ENCODE measurements around the gene ASB8.
"Not testable (repeated sequence)": the region's sequence is repeated elsewhere in the genome, so short reads cannot be mapped to it uniquely, and the experiment has no call there.

ASB8 gene

DNA sequence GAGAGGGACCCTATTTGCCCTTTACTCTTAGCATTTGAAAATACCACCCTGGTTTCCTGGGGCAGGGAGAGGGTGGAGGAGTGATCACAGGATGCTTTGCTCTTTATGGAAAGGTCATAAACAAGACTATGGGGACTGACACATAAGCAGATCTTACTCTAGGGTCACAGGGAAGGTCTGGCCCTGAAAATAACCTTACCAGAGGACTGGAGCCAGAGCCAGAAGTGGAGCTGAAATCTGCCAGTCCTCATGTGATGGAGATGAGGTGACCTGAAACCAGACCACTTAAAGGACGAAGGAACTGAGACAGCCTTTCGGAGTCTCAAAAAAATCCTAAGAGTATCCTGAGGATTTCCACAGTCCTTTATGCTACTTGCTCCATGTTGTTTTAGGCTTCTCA lies 25.8 kb downstream of the ASB8 start:
- DNase-seq = no peak

DNA sequence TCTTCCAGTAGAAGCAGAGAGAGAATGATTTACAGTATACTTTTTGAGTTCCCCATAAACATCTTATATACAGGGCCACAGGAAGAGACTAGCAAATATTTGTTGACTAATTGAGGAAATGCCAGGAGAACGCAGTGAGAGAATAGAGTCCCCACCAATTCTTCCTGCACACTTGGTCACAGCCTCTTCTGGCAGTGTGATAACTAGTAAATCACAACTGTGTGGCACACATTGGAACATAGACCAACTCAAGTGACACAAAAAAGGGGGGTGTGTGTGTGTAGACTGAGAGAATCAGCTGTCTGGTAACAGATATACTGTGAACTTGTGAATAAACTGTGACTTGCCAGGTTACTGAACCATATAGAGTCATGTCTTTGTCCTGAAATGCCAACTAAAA lies 27.9 kb downstream of the ASB8 start:
- no peak for DNase-seq

DNA sequence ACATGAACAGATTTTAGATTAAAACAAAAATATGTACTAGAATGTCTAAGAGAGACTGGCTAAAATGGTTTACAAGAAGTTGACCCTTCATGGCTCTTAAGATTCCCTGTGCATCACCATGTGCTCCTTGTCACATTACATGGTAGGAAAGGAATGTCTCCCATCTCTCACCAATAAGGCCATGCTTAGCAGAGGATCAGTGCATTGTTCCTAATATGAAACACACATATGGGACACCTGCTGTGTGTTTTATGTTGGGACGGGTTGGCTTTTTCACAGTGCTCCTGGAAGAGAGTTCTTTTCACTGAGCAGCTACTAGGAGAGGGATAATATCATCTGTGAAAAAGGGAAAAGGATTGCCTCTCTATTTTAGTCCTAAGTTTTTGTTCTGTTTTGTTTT lies 28.5 kb downstream of the ASB8 start:
- no peak for DNase-seq

DNA sequence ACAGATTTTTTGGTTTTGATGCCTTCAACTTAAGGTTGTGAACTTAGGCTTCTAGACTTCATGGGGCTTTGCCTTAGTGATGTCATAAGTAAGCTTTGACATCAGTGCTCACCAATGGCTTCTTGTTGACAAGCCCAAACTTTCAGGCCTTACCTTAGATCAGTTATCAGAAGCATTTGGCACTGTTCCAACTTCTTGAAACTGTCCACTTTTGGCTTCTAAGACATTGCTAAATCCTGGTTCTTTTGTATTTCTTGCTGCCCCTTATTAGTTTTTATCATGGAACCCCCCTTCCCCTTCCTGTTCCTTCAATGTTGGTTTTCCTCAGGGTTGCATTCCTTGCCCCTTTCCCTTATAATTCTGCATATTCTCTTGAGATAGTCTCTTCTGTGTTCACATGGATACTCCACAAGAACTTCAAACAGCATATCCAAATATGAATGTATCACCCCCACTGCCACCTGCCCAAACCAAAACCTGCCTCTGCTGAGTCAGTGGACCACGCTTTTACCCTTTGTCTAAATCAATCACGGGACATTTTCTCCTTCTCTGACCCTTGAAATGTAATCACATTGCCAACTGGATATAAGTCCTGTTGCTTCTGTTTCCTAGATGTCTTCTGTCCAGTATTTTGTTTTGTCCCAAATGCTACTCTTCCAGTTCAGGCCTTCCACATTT lies 30.2 kb downstream of the ASB8 start:
- DNase-seq = no peak

DNA sequence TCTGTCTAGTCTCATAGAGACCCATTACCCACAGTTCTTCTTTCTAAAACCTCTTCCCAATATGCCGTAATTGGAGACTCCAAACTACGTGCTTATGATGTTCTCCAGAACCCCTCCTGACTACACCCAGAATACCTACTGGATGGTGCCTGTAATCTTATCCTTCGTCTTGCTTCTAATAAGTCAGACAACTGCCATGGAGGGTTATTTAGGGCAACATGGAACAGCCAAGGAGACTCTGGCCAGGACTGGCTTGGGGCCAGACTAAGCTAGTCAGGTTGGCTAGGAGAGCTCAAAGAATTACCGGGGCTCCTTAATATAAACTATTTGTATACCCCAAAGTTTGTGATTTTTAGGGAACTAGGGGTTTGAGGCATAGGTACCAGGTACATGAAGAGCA lies 31.3 kb downstream of the ASB8 start:
- DNase-seq = no peak

DNA sequence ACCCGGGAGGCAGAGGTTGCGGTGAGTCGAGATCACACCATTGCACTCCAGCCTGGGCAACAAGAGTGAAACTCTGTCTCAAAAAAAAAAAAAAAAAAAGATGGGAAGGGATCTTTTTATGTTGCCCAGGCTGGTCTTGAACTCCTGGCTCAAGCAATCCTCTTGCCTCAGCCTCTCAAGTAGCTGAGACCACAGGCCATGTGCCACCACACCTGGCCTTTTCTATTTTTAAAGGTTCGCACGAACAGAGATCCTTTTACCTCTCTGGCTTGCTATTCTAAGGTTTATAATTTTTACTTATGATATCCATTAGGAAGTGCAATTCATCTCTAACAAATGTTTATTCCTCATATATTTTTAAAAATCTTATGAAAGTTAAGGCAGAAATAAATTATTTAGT lies 31.8 kb downstream of the ASB8 start:
- not testable (repeated sequence) for DNase-seq

DNA sequence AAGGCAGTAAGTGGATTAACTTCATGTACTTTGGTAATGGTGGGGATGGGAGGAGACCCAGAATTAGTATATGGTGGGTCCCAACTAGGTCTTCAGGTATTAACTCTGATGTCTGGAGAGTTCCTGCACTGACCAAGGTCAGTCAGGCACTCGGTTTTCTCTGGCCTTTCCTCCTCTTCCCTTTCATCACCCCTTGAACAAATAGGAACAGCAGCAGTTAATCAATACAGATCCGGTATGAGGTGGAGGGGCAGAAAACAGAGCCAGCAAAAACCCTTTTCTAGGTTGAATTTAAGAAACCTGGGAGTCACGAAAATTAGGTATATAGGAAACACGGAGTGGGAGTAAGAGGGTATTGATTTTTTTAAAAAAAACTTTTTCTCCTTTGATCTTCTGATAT lies 34.1 kb downstream of the ASB8 start:
- DNase-seq = no peak

DNA sequence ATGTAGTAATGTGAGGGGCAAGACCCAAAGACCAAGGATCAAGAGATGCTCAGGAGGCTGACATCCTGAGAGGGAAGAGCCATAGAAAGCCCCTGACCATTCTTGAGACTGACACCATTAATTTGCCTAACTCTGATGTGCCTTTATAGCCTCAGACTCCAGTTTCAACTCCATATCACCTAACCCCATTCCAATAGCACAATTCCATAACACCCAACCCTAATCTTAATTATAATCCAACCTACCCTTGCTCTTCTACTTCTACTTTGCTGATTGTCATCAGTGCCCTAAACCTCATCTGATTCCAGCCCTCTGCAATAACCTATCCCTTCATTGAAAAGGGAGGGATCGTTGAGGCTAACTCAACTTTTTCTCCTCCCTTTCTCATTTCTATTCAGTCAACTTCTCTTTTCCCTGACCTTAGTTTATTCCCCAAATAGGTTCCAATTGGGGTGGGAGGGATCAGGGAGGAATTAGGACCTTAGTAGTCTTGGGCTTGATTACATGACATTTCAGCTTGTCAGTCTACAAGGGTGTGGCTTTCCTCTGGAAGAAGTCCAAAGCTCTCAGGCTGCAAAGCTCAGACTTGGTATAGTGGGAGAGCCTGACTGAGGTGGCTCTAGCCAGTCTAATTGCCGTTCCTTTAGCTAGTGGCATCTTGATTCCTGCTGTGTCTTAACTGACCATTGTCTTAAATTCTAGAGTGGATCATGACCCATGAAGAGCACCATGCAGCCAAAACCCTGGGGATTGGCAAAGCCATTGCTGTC lies 35.1 kb downstream of the ASB8 start:
- no peak for DNase-seq

DNA sequence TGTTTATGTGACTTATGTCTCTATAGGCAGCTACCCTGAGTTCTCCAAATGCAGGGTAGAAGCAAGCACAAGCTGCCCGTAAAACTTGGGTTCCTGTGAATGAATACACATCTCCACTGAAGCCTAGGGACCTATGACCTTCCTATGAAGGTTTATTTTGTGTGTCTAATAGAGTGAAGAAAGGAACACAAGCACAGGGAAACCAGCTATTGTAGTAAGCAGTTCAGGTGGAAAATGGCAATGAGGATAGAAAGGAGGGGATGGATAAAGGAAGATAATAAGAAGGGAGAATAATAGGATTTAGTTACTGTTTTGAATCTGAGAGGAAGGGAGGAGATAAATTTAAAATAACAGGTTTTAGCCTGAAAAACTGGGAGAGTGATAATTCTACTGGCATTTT lies 35.8 kb downstream of the ASB8 start:
- DNase-seq = no peak

DNA sequence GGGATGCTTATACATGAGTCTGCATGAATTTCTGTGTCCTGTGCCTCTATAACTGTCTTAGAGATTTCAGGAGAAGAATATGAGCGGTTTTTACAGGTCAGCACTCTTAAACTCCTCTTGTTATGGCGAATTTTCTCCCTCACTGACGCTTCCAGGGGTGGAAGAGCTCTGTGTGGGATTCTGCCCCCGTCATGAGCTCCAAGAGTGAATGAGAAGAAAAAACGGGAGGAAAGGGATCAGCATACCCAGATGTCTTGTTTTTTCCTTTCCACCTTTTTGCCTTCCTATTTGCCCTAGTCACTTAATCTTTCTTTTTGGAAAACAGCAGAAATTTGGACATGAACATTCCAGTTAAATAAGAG lies 37.5 kb downstream of the ASB8 start:
- no peak for DNase-seq

DNA sequence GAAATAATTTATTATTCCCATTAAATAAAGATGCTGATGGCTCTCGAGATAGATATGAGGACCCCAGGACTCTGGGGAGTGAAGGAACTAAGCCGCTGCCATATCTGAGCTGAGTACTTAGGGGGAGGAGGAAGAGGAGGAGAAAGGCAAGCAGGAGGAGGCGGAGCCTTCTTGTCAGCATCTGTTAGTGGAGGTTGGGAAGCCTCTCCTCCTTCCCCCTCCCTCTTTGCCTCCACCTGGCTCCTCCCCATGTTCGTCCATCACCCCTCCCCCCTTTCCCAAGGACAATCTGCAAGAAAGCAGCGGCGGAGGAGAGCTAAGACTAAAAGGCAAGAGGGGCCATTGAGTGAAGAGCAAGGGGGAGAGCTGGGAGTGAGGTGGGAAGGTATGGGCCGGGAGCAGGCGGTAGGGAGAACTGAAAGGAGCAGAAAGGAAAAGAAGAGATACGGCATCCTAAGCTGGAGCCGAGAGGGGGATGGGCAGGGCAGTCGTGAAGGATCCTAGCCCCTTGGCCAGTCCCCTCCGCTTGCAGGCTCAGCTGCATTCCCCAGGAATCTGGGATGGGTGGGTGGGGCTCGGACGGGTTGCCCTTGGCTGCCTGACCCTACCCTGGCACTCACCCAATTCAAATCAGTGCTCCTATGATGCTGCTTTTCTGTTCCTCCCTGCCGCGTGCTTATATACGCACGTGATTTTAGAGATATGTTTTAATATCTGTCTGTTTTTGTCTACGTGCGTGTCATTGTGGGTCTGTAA lies 38.1 kb downstream of the ASB8 start, which contains the start of gene PFKM:
PFKM (plus strand) TSS at position 287 of the 756 bp plus-strand sequence. CDS start 3,411 bp downstream, outside the sequence.
- DNase-seq = peak; percentile 55

DNA sequence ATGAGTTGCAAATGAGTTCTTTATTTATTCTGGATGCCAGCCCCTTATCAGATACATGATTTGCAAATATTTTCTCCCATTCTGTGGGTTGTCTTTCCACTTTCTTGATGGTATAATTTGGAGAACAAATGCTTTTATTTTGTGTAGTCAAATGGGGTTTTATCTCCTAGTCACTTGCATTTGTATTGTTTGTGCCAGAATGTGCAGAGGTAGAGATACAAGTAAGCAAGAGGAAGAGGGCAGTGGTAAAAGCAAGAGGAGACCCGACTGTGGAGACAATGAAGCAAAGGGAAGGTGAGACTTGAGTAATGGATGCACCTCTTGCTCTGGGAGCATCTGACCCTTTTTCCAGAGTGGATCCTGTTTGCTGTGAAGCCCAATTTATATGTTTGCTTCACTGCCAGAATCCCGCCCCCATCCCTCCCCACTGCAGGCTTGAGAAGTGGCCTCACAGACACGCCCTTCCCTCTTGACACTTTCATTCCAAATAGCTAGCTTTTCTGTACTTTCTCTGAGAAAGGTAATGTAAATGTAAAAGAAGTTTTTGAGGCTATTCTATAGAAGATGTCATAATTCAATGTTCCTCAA lies 38.9 kb downstream of the ASB8 start:
- DNase-seq = no peak

DNA sequence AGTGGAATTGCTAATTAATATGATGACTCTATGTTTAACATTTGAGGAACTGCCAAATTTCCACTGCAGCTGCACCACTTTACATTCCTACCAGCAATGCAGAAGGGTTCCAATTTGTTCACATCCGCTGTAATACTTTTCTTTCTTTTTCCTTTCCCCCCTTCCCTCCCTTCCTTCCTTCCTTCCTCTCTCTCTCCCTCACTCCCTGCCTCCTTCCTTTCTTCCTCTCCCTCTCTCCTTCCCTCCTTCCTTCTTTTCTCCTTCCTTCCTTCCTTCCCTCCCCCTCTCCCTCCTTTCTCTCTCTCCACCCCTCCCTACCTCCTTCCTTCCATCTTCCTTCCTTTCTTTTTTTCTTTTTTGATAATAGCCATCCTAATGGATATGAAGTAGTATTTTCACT lies 41.4 kb downstream of the ASB8 start:
- no peak for DNase-seq

DNA sequence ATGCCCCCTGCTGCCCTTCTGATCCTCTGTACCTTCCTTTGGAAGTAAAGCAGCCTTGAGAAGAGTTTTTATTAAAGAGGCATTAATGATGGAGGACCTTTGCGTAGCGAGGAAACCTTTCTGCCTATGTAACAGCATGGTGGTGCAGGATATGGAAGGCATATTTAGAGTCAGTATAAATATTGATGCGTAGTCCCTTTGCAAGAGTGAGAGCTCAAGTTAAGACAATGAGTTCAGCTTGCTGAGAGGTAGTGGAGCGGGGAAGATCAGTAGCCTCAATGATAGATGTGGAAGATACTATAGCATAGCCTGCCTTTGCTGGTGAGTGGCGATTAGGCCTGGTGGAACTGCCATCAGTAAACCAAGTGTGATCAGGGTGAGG lies 46.0 kb downstream of the ASB8 start:
- DNase-seq = not testable (repeated sequence)

DNA sequence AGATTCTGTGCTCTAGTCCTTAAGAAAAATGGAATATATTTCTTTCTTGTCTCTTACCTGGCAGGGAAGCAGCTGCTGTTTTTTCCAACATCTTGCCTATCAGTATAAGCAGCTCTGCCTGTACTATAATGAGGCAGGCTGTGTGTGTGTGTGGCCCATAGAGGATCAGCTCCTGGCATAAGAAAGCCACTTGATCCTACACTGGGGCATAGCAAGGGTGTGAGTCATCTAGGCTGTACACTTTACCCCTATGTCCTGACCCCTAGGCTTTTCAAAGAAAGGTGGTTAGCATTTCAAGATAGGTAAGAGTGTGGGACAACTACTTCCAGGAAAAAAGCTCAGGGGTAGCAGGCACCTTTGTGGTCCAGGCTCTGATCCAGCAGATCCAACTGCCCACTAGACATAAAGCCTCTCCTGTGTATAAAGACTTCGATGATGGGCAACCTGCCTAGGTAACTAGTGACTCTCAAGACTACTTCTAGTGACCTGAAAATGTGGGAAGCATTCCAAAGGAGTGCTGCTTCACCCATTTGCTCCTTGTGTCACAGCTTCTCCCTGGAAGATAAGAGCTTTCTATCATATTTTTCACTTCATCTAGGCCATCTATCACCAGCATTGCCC lies 46.5 kb downstream of the ASB8 start:
- DNase-seq = no peak

DNA sequence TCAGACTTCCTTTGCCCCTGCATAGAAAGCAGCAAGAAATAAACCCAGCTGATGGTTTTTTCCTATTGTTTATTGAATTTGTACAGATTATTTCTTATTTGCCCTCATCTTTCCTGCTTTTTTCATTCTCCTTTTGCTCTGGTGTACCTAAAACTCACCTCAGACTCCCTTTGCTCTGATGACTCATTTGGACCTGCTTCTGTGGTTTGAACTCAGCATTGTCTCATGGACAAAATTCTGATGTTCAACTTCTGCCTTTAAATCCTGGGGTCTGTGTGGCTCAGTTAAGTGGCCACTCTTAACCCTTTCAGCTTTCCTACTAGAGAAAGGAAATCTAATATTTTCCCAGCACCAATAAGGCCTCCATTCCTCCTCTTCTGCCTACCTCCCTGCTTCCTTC lies 47.9 kb downstream of the ASB8 start:
- DNase-seq = no peak

DNA sequence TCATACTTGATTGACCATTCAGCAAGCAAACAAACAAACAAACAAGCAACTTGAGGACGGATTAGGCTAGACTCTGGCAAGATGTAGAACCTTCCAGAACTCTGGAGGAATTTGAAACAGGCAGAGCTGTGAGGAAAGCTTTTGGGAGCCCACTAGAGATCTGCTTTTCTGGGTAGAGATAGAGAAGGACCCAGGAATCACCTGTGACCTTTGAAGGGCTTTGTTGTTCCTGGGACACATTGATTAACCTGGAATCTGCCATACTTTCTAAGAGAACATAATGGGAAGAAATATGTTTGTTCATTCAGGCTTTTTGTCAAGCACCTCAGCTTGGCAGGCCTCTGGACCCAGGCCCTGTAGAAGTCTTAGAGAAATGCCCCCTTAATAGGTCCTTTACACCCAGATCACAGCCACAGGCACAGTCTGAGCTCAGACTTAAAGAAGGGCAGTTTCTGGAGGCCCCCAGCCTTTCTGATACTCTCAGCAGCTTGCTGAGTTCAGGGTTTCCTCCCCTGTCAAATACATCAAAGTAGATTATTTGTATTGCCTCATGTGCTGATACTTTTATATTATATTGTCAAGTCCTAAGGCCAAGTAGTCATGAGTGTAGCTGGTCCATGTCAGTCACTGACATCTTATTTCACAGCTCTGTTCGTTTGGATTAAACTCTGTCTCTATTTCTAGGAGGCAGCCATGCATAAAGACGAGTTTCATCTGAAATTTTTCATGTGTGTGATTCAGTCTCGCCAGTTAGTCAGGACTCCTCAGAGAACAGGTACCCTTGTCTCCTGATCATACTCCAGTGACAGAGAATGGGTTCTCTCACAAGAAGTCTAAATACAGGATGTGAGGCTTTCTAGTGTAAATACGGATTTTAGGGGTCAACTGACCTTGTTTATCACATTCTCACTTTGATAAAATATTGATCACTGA lies 50.4 kb downstream of the ASB8 start:
- DNase-seq = no peak

DNA sequence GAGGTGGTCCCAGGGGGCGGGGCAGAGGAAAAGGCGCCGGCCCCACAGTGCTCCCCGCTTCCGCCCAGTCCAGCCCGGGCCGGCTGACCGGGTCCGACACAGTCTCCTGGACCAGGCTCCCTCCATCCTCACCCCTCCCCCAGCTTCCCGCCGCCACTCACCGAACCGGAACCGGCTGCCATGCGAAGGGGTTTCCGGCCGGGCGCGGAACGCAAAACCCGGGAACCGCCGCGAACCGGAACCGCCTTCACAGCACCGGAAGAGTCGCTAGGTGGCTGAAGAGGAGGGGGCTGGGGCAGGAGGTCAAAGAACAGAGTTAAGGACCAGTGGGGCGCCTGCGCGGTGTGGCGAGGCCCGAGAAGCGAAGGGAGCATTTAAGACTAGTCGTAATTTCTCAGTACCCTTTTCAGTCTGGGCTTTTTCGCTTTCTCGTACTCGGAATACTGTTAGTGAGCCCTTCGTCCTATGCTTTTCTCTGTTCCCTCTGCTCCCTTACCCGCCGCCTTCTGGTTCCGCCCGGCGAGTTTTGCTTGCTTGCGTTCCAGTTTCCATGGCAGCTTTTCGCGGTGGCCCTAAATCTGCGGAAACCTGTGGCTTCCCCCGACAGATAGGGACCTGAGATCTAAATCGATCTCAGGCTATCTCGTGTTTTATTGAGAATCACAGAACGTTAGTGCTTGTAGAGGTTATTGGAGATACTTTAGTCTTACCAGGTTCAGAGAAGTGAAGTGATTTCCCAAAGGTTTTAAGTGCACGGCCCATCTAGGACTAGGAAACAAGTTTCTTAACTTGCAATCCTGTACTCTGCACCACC lies 51.2 kb downstream of the ASB8 start, which contains the start of gene SENP1:
SENP1 (minus strand) TSS at position 213 of the 814 bp plus-strand sequence. CDS start 4,607 bp downstream, outside the sequence.
- DNase-seq = peak; percentile 86

DNA sequence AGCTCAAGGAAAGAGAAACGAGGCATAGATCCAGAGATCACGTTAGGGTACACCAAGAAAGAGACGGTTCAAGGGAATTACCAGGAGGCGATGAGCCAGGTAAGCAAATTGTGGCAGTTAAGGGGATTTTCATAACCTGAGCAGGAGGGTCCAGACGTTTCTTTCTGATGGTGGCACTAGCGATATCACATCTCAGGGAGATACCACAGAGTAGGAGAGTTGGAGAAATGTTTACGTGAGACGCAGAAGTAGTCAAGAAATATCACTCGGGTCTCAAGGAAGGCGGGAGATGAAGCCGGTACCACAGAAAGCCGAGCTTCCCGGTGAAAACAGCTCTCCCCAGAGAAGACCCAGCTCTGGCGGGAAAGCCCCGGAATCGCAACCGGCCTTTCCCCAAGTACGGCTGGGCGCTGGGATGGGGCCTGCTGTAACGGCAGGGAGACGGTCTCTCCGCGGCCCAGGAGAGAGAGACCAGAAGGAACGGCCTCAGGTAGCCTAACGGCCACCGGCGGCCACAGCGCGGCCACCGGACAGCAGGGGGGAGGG lies 51.9 kb downstream of the ASB8 start:
- DNase-seq = peak; percentile 31

DNA sequence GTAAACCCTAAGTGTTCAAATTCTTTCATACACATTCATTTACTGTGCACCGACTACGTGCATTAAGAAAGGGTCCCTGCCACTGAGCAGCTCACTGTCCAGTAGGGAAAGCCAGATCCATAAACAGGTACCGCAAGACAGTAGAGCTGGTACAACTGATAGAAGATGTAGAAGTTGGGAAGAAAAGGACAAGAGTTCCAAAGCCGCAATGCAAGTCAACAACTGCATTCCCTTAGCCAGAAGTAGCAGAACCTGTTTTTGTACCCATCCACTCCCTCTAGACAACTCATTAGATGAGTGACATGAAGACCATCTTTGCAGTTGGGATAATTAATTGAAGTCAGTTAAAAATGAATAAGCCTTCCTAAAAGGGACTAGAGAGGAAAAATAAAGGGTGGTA lies 52.8 kb downstream of the ASB8 start:
- no peak for DNase-seq

Data from activated effector memory CD4-positive, alpha-beta T cell treated with Interleukin-2 at 50 U/mL for 16 hours (primary cell).